K562 (cell line): ENCODE measurements around the gene KIF24. TPM values are rescaled to one million over a fixed set of nuclear protein-coding genes. Genes with fewer than 3 reads are reported as not detected.

Experiments used
- ATAC-seq: fragments of 200-7000 bp; cut with Tn5 transposase; 3 replicates; pipeline ENCODE4 v1.9.1; 2020; ENCODE audit warnings: moderate library complexity
- BruUV-seq: library from RNA; stranded (reverse); fragments of 400-500 nt; replicated peaks from 2 replicates; lab custom pipeline; 2021; lab: Mats Ljungman, UMichigan
- CTCF ChIA-PET: fragments of 300-600 bp; formaldehyde crosslinking; extraction: SDS; loops from one replicate; lab custom pipeline; 2021; ENCODE audit warnings: low intra/inter-chr PET ratio; lab: Yijun Ruan, JAX
- POLR2A ChIA-PET: fragments of 300-600, 350-650 bp; sonication (Branson Sonifier 250); formaldehyde crosslinking; extraction: SDS; loops from one replicate; lab custom pipeline; 2021; ENCODE audit warnings: antibody characterized with exemption, inconsistent platforms; lab: Yijun Ruan, JAX
- DNase-seq, 4 experiments: peaks; one replicate each; pipeline versions ENCODE4 v3.0.0 to v3.0.0-alpha.2; 2011 to 2018; ENCODE audit warnings: low spot score in 3 of 4, mixed read lengths in 3 of 4; ENCODE audit errors: extremely low read depth in 1 of 4
- FAIRE-seq: peaks from 2 replicates; lab custom pipeline; 2011; peaks lifted over from hg19 to GRCh38; lab: Jason Lieb, UNC
- H2AFZ ChIP-seq: 2 replicates; pipeline ENCODE4 v1.6.0; 2011; ENCODE audit warnings: low read depth, low read length, control low read depth, inconsistent platforms
- H3K27ac ChIP-seq: fragments of 200-600 bp; 3 replicates; pipeline ENCODE4 v1.8.0; 2011; ENCODE audit warnings: low read depth, mild to moderate bottlenecking, control low read depth, inconsistent platforms, low read length, moderate library complexity, mixed read lengths; ENCODE audit errors: extremely low read depth
- H3K27me3 ChIP-seq, 2 experiments: fragments of 300-600 bp in 1 of 2; 2 replicates in 1 of 2; 3 replicates in 1 of 2; pipeline versions ENCODE4 v1.6.0 to v1.8.0; 2011; ENCODE audit warnings: inconsistent platforms in 2 of 2, low read length in 2 of 2, mild to moderate bottlenecking in 1 of 2, mixed read lengths in 1 of 2, moderate library complexity in 1 of 2; ENCODE audit not compliant: control insufficient read depth in 2 of 2, insufficient read depth in 2 of 2
- H3K36me3 ChIP-seq: fragments of 300-600 bp; 3 replicates; pipeline ENCODE4 v1.8.0; 2011; ENCODE audit warnings: mild to moderate bottlenecking, low read length, inconsistent platforms; ENCODE audit not compliant: control insufficient read depth, insufficient read depth
- H3K4me1 ChIP-seq, 2 experiments: fragments of 200-600 bp in 1 of 2; replicated peaks in 1 of 2; 2 replicates in 1 of 2; 3 replicates in 1 of 2; pipeline versions ENCODE4 v1.5.1 to v1.8.0; 2011; ENCODE audit warnings: inconsistent platforms in 2 of 2, low read length in 2 of 2, mild to moderate bottlenecking in 1 of 2, mixed read lengths in 1 of 2, moderate library complexity in 1 of 2; ENCODE audit not compliant: control insufficient read depth in 2 of 2, insufficient read depth in 2 of 2
- H3K4me2 ChIP-seq: 2 replicates; pipeline ENCODE4 v1.6.1; 2011; ENCODE audit warnings: low read length, control low read depth, inconsistent platforms, mixed read lengths; ENCODE audit not compliant: insufficient read depth
- H3K4me3 ChIP-seq: fragments of 200-600 bp; sonication (generic), shearing (Covaris generic); 2 replicates; pipeline ENCODE4 v1.5.1; 2016; ENCODE audit warnings: control low read depth, inconsistent platforms
- H3K79me2 ChIP-seq: fragments of 200-600 bp; 3 replicates; pipeline ENCODE4 v1.8.0; 2011; ENCODE audit warnings: low read length, inconsistent platforms; ENCODE audit not compliant: control insufficient read depth, insufficient read depth
- H3K9ac ChIP-seq, 2 experiments: 2 replicates each; pipeline versions ENCODE4 v1.6.0 to v1.6.1; 2011; ENCODE audit warnings: low read depth in 2 of 2, low read length in 2 of 2, control low read depth in 1 of 2, inconsistent platforms in 1 of 2, mild to moderate bottlenecking in 1 of 2, mixed read lengths in 1 of 2; ENCODE audit not compliant: insufficient read depth in 1 of 2
- H3K9me1 ChIP-seq: one replicate; pipeline ENCODE4 v1.6.0; 2011; ENCODE audit warnings: inconsistent platforms, mild to moderate bottlenecking, low read length, moderate library complexity; ENCODE audit not compliant: control insufficient read depth, insufficient read depth
- H3K9me3 ChIP-seq: replicated peaks from 2 replicates; pipeline ENCODE4 v1.5.1; 2011; ENCODE audit warnings: low read depth, low read length, inconsistent platforms; ENCODE audit not compliant: control insufficient read depth, insufficient read depth
- H4K20me1 ChIP-seq: replicated peaks from 2 replicates; pipeline ENCODE4 v1.6.1; 2011; ENCODE audit warnings: low read length, inconsistent platforms, mixed read lengths; ENCODE audit not compliant: control insufficient read depth, insufficient read depth
- E2F1 ChIP-seq: sonication (generic); formaldehyde crosslinking; IDR thresholded peaks from 2 replicates; pipeline ENCODE4 v1.8.1; 2023; ENCODE audit warnings: mild to moderate bottlenecking, missing genetic modification reagents, moderate library complexity
- FOXP1 ChIP-seq: sonication (generic); formaldehyde crosslinking; IDR thresholded peaks from 2 replicates; pipeline ENCODE4 v1.8.0; 2022; ENCODE audit warnings: mild to moderate bottlenecking, missing genetic modification reagents
- HNRNPLL ChIP-seq: fragments of 200-400 bp; formaldehyde crosslinking; IDR thresholded peaks from 2 replicates; pipeline ENCODE4 v1.6.1; 2017; ENCODE audit warnings: low read length, low read depth, mild to moderate bottlenecking; ENCODE audit not compliant: poor library complexity, severe bottlenecking
- IRF9 ChIP-seq: fragments of 450-650 bp; IDR thresholded peaks from 2 replicates; pipeline ENCODE4 v1.6.1; 2016; ENCODE audit warnings: missing biosample characterization, missing genetic modification characterization
- MIER1 ChIP-seq: fragments of 450-650 bp; IDR thresholded peaks from 2 replicates; pipeline ENCODE4 v1.6.1; 2016; ENCODE audit warnings: antibody characterized with exemption, mild to moderate bottlenecking, low read depth
- NCOR1 ChIP-seq: fragments of 450-650 bp; IDR thresholded peaks from 2 replicates; pipeline ENCODE4 v1.6.1; 2016; ENCODE audit warnings: mild to moderate bottlenecking, moderate library complexity
- PHF21A ChIP-seq: fragments of 450-650 bp; IDR thresholded peaks from 2 replicates; pipeline ENCODE4 v1.6.1; 2017; ENCODE audit warnings: low read depth, borderline replicate concordance
- RBM17 ChIP-seq: fragments of 200-400 bp; formaldehyde crosslinking; IDR thresholded peaks from 2 replicates; pipeline ENCODE4 v1.6.1; 2017; ENCODE audit warnings: low read depth, mild to moderate bottlenecking, low read length, borderline replicate concordance
- SMAD2 ChIP-seq: fragments of 150-350 bp; IDR thresholded peaks from 2 replicates; pipeline ENCODE4 v1.6.1; 2014; ENCODE audit warnings: low read depth, mild to moderate bottlenecking, low read length
- SREBF2 ChIP-seq: sonication (generic); formaldehyde crosslinking; IDR thresholded peaks from 2 replicates; pipeline ENCODE4 v1.4.0; 2020; ENCODE audit warnings: mild to moderate bottlenecking, missing genetic modification reagents
- SRSF3 ChIP-seq: fragments of 200-400 bp; formaldehyde crosslinking; IDR thresholded peaks from 2 replicates; pipeline ENCODE4 v1.6.1; 2016; ENCODE audit warnings: mild to moderate bottlenecking, low read length, moderate library complexity; ENCODE audit not compliant: insufficient read depth
- ZBTB11 ChIP-seq, 3 experiments: fragments of 200-800 bp in 1 of 3; fragments of 250-450 bp in 1 of 3; fragments of 450-650 bp in 1 of 3; sonication (Bioruptor Pico) in 1 of 3; sonication (Bioruptor generic) in 1 of 3; formaldehyde crosslinking in 1 of 3; IDR thresholded peaks; 2 replicates each; pipeline versions ENCODE4 v1.6.1 to v1.8.0; 2016 to 2022; ENCODE audit warnings: mild to moderate bottlenecking in 2 of 3, missing genetic modification characterization in 2 of 3, missing compliant biosample characterization in 1 of 3, moderate library complexity in 1 of 3
- ZNF212 ChIP-seq: fragments of 450-650 bp; formaldehyde crosslinking; IDR thresholded peaks from 2 replicates; pipeline ENCODE4 v1.4.0; 2020; ENCODE audit warnings: mild to moderate bottlenecking
- ZNF785 ChIP-seq: fragments of 250-450 bp; sonication (Bioruptor Pico); IDR thresholded peaks from 2 replicates; pipeline ENCODE4 v1.4.0; 2020; ENCODE audit warnings: mild to moderate bottlenecking
- WGBS: fragments of 100-300 bp; shearing (Covaris generic); methylation state at CpG from one replicate; pipeline ENCODE4 v1.1.6; 2016; ENCODE audit warnings: low coverage, mixed read lengths; ENCODE audit not compliant: insufficient coverage; ENCODE audit errors: missing lambda C conversion rate; 5-methylcytosine and 5-hydroxymethylcytosine counted together
- in situ Hi-C: fragments of 300-500 bp; cut with MboI; formaldehyde crosslinking; loops from 4 replicates; pipeline ENCODE4 v1.15.0; 2018; ENCODE audit warnings: inconsistent platforms, mixed read lengths
- intact Hi-C: fragments of 100-400 bp; cut with micrococcal nuclease; formaldehyde crosslinking; loops from 2 replicates; pipeline ENCODE4 v1.14.2; 2022
- polyA plus RNA-seq, 8 experiments: library from polyadenylated mRNA; depleted of rRNA in 4 of 8; stranded (reverse) in 5 of 8; unstranded in 3 of 8; fragments of >200 nt; fragmentation: Nextera tagmentation in 2 of 8; fragmentation: Illumina TruSeq in 1 of 8; extraction: Ambion mirVana in 2 of 8; extraction: Trizol in 1 of 8; gene quantifications; 2 replicates each; pipeline versions ENCODE4 v1.2.1 to v1.2.3, GENCODE V29; 2011 to 2014; ENCODE audit warnings: inconsistent platforms in 1 of 8, missing spikeins in 1 of 8
- total RNA-seq, 7 experiments: library from RNA; depleted of rRNA in 6 of 7; stranded (reverse); fragments of >200 nt in 6 of 7; fragmentation: Illumina TruSeq in 2 of 7; extraction: Trizol in 2 of 7; gene quantifications; 2 replicates each; pipeline versions ENCODE4 v1.2.1 to v1.2.3, GENCODE V29; 2011 to 2021; ENCODE audit warnings: low replicate concordance in 1 of 7

Gene KIF24
- total and polyA plus RNA-seq, 9 of the 15 experiments (the other 6 are each of a cell fraction or from before 2014, with no cell fraction given): 0.63 to 5.8 (median 4.4) TPM

GRCh38 chr9:34334337-34334824 is 5.3 kb upstream of the KIF24 start:
- ChIA-PET POLR2A (interaction anchor here (0.6 to 1.7 kb wide), 2 partner anchors 42 to 73 kb away, joined by 3 to 6 read pairs; partner anchors contain the start of gene MYORG), CTCF (no interaction called here)
- H3K79me2 ChIP-seq: peaks cover 9% of the 10 kb centered on the region
- H3K4me2 ChIP-seq: no peak overlapping the region
- DNase-seq (no peak), FAIRE-seq (no peak), ATAC-seq (no peak)
- no peak overlapping the region for H3K27ac ChIP-seq
- H3K9me3 ChIP-seq: no peaks in the 10 kb centered on the region
- no peak for TF ChIP-seq SRSF3
- no peak for TF ChIP-seq ZBTB11 (CRISPR knock-in tag; IDR thresholded peaks at IDR 0.05)
- no peak for TF ChIP-seq MIER1
- no peak for TF ChIP-seq IRF9 (tag)
- no peak for TF ChIP-seq RBM17
- TF ChIP-seq E2F1: no peak
- no peak for TF ChIP-seq PHF21A
- TF ChIP-seq ZNF785 (CRISPR knock-in tag): no peak
- TF ChIP-seq ZNF212 (CRISPR knock-in tag): no peak
- TF ChIP-seq HNRNPLL: no peak
- TF ChIP-seq SMAD2: no peak
- TF ChIP-seq SREBF2 (CRISPR knock-in tag): no peak
- no peak for TF ChIP-seq NCOR1
- no peak for TF ChIP-seq FOXP1 (CRISPR knock-in tag)
- WGBS: 100% methylated on average over 1 of the region's 1 CpG
- peaks cover 6 to 10% of the 10 kb centered on the region in 2 experiments; a peak in 3 of 5 replicates for H3K4me1 ChIP-seq
- no peak overlapping the region for H2AFZ ChIP-seq
- no TSS peak for BruUV-seq
- no peaks in the 10 kb centered on the region for H4K20me1 ChIP-seq
- intact Hi-C loops (no loop called here), in situ Hi-C loops (no loop called here)
- H3K36me3 ChIP-seq: peaks cover 9% of the 10 kb centered on the region; the same call in 2 of the 3 replicates
- H3K27me3 ChIP-seq: no peaks in the 10 kb centered on the region
- no peaks in the 10 kb centered on the region for H3K9me1 ChIP-seq
- H3K9ac ChIP-seq: no peak overlapping the region
- H3K4me3 ChIP-seq: no peak overlapping the region
